ENCODE results near the gene DVL2.

DNA sequence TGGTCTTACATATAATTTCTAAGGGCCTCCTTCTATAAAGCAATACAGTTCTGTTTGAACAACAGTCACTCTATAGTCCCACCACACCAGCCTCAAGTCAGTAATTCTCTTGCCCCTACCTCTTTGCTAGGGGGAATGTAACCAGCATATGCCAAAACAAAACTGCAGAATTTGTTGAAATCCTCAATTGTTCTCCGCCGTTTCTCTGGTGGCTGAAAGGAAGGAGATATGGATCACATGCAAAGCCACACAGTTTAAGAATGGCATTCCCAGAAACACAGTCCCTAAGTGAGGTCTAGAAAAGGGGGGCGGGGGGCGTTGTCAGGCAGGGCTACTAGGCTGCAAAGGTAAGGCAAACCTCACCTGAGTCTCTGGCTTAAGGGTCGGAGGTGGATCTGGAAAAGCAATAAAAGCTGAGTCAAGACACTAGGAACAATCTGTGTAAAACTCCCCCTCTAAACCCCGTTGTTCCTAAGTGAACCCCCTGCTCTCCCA is 3.0 kb upstream of the DVL2 start:
- TF ChIP-seq, protein P1, sequence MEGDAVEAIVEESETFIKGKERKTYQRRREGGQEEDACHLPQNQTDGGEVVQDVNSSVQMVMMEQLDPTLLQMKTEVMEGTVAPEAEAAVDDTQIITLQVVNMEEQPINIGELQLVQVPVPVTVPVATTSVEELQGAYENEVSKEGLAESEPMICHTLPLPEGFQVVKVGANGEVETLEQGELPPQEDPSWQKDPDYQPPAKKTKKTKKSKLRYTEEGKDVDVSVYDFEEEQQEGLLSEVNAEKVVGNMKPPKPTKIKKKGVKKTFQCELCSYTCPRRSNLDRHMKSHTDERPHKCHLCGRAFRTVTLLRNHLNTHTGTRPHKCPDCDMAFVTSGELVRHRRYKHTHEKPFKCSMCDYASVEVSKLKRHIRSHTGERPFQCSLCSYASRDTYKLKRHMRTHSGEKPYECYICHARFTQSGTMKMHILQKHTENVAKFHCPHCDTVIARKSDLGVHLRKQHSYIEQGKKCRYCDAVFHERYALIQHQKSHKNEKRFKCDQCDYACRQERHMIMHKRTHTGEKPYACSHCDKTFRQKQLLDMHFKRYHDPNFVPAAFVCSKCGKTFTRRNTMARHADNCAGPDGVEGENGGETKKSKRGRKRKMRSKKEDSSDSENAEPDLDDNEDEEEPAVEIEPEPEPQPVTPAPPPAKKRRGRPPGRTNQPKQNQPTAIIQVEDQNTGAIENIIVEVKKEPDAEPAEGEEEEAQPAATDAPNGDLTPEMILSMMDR (IDR thresholded peaks at IDR 0.05), result no peak
- TF ChIP-seq POLR2A (IDR thresholded peaks at IDR 0.05; ENCODE audit: low read depth), result no peak
